Memory B cell (primary cell): ENCODE data around the gene CHD3.
A peak's percentile ranks its signal among the peaks of the same experiment; 100 is the strongest.

Experiments
- ATAC-seq: fragments of 150-1000 bp; cut with Tn5 transposase; 2 replicates; pipeline ENCODE4 v1.10.0; 2021; ENCODE audit warnings: low read depth, mild to moderate bottlenecking, moderate library complexity
- DNase-seq, 2 donors: peaks; one replicate each; pipeline ENCODE4 v3.0.0; 2022; ENCODE audit warnings: low spot score in 2 of 2
- H3K27ac Mint-ChIP-seq: one replicate; pipeline ENCODE4 v1.8.0; 2022; ENCODE audit warnings: mild to moderate bottlenecking, moderate library complexity, mixed read lengths
- H3K27me3 Mint-ChIP-seq: one replicate; pipeline ENCODE4 v1.8.0; 2022; ENCODE audit warnings: mixed read lengths
- H3K36me3 Mint-ChIP-seq: one replicate; pipeline ENCODE4 v1.8.0; 2022; ENCODE audit warnings: mild to moderate bottlenecking, mixed read lengths
- H3K4me1 Mint-ChIP-seq: one replicate; pipeline ENCODE4 v1.8.0; 2022; ENCODE audit warnings: mixed read lengths
- H3K4me3 Mint-ChIP-seq: one replicate; pipeline ENCODE4 v1.8.0; 2022; ENCODE audit warnings: mild to moderate bottlenecking, moderate library complexity, mixed read lengths
- H3K9me3 Mint-ChIP-seq: one replicate; pipeline ENCODE4 v1.8.0; 2022; ENCODE audit warnings: mixed read lengths

CHD3 gene

GRCh38 chr17:7912927-7913524, 24.4 kb downstream of the CHD3 start:
- H3K9me3 Mint-ChIP-seq, result no peaks in the 10 kb centered on the region
- no peak overlapping the region for H3K4me3 Mint-ChIP-seq
- H3K27me3 Mint-ChIP-seq, result no peaks in the 10 kb centered on the region
- H3K4me1 Mint-ChIP-seq, result peaks cover 17% of the 10 kb centered on the region
- peaks cover 15% of the 10 kb centered on the region for H3K36me3 Mint-ChIP-seq
- H3K27ac Mint-ChIP-seq, result no peak overlapping the region
- DNase-seq (peak; percentile 33 to 53), ATAC-seq (peak; percentile 42)

GRCh38 chr17:7915179-7915610, 26.6 kb downstream of the CHD3 start:
- Mint-ChIP-seq H3K4me1 (peaks cover 17% of the 10 kb centered on the region), H3K27me3 (no peaks in the 10 kb centered on the region), H3K4me3 (peak overlapping the region; percentile 99), H3K9me3 (no peaks in the 10 kb centered on the region), H3K36me3 (peaks cover 2% of the 10 kb centered on the region), H3K27ac (peak overlapping the region; percentile 92)
- no peak for DNase-seq
- no peak for ATAC-seq

GRCh38 chr17:7915611-7916384, 27.2 kb downstream of the CHD3 start, which contains the start of gene RNF227:
Gene RNF227, minus strand, starts transcription at chr17:7916289. Its CDS starts 94 bp downstream, at chr17:7916195.
- H3K9me3 Mint-ChIP-seq, result no peaks in the 10 kb centered on the region
- H3K36me3 Mint-ChIP-seq, result no peaks in the 10 kb centered on the region
- H3K4me3 Mint-ChIP-seq, result peak within 1 kb of the TSS; percentile 99
- peak; percentile 74 to 80 for DNase-seq
- peak; percentile 84 for ATAC-seq
- peaks cover 17% of the 10 kb centered on the region for H3K4me1 Mint-ChIP-seq
- peak within 1 kb of the TSS; percentile 92 for H3K27ac Mint-ChIP-seq
- H3K27me3 Mint-ChIP-seq, result no peaks in the 10 kb centered on the region

- DNase-seq (peak in 1 of 2 donors; percentile 19), ATAC-seq (no peak)
- H3K4me1 Mint-ChIP-seq, result peaks cover 17% of the 10 kb centered on the region
- H3K36me3 Mint-ChIP-seq, result no peaks in the 10 kb centered on the region
- peak overlapping the region; percentile 84 for H3K27ac Mint-ChIP-seq
- no peaks in the 10 kb centered on the region for H3K9me3 Mint-ChIP-seq
- peak overlapping the region; percentile 99 for H3K4me3 Mint-ChIP-seq
- H3K27me3 Mint-ChIP-seq, result no peaks in the 10 kb centered on the region
Observed at GRCh38 chr17:7916385-7916682, 27.7 kb downstream of the CHD3 start.

GRCh38 chr17:7916808-7917207, 28.2 kb downstream of the CHD3 start:
- no peaks in the 10 kb centered on the region for H3K9me3 Mint-ChIP-seq
- H3K27me3 Mint-ChIP-seq, result no peaks in the 10 kb centered on the region
- peak overlapping the region; percentile 99 for H3K4me3 Mint-ChIP-seq
- no peak for ATAC-seq
- DNase-seq, result no peak
- H3K36me3 Mint-ChIP-seq, result no peaks in the 10 kb centered on the region
- peak overlapping the region; percentile 84 for H3K27ac Mint-ChIP-seq
- H3K4me1 Mint-ChIP-seq, result peaks cover 17% of the 10 kb centered on the region

- Mint-ChIP-seq H3K36me3 (no peaks in the 10 kb centered on the region), H3K4me1 (peaks cover 5% of the 10 kb centered on the region), H3K27ac (peak overlapping the region; percentile 76), H3K4me3 (peak overlapping the region; percentile 80), H3K9me3 (no peaks in the 10 kb centered on the region), H3K27me3 (no peaks in the 10 kb centered on the region)
- no peak for DNase-seq
- peak; percentile 26 for ATAC-seq
Observed at GRCh38 chr17:7922269-7922844, 33.8 kb downstream of the CHD3 start.

- peak; percentile 59 to 65 for DNase-seq
- peaks cover 5% of the 10 kb centered on the region for H3K4me1 Mint-ChIP-seq
- peak overlapping the region; percentile 76 for H3K27ac Mint-ChIP-seq
- peak; percentile 97 for ATAC-seq
- no peaks in the 10 kb centered on the region for H3K27me3 Mint-ChIP-seq
- no peaks in the 10 kb centered on the region for H3K9me3 Mint-ChIP-seq
- peaks cover 2% of the 10 kb centered on the region for H3K36me3 Mint-ChIP-seq
- peak overlapping the region; percentile 80 for H3K4me3 Mint-ChIP-seq
Observed at GRCh38 chr17:7922845-7923628, 34.4 kb downstream of the CHD3 start.

- Mint-ChIP-seq H3K9me3 (no peaks in the 10 kb centered on the region), H3K36me3 (peaks cover 4% of the 10 kb centered on the region), H3K4me1 (peaks cover 9% of the 10 kb centered on the region), H3K4me3 (no peak overlapping the region), H3K27ac (no peak overlapping the region), H3K27me3 (no peaks in the 10 kb centered on the region)
- no peak for ATAC-seq
- DNase-seq, result no peak
Observed at GRCh38 chr17:7927596-7927995, 39.0 kb downstream of the CHD3 start.

- Mint-ChIP-seq H3K27ac (peak within 1 kb of the TSS; percentile 64), H3K36me3 (peaks cover 4% of the 10 kb centered on the region), H3K27me3 (no peaks in the 10 kb centered on the region), H3K9me3 (no peaks in the 10 kb centered on the region), H3K4me3 (peak within 1 kb of the TSS; percentile 92), H3K4me1 (peaks cover 18% of the 10 kb centered on the region)
- ATAC-seq (peak; percentile 10), DNase-seq (peak in 1 of 2 donors; percentile 44)
Observed at GRCh38 chr17:7929158-7930023, 40.8 kb downstream of the CHD3 start, which contains the start of gene KCNAB3. Gene KCNAB3, minus strand, starts transcription at chr17:7929856. Its CDS starts 421 bp downstream, at chr17:7929435.

GRCh38 chr17:7930841-7931631, 42.4 kb downstream of the CHD3 start:
- Mint-ChIP-seq H3K4me3 (peak overlapping the region; percentile 92), H3K27ac (peak overlapping the region; percentile 92), H3K9me3 (no peaks in the 10 kb centered on the region), H3K4me1 (peaks cover 20% of the 10 kb centered on the region), H3K36me3 (peaks cover 6% of the 10 kb centered on the region), H3K27me3 (no peaks in the 10 kb centered on the region)
- ATAC-seq (no peak), DNase-seq (no peak)

GRCh38 chr17:7931709-7932482, 43.3 kb downstream of the CHD3 start, which contains the start of the genes CNTROB and TRAPPC1:
Gene CNTROB, plus strand, starts transcription at chr17:7932206. Its CDS starts 874 bp downstream, at chr17:7933080.
Gene TRAPPC1, minus strand, starts transcription at chr17:7931946. Its CDS starts 117 bp downstream, at chr17:7931829.
- peak within 1 kb of the TSS; percentile 92 for H3K27ac Mint-ChIP-seq
- peak within 1 kb of the TSS; percentile 92 for H3K4me3 Mint-ChIP-seq
- peaks cover 20% of the 10 kb centered on the region for H3K4me1 Mint-ChIP-seq
- H3K36me3 Mint-ChIP-seq, result peaks cover 8% of the 10 kb centered on the region
- no peaks in the 10 kb centered on the region for H3K27me3 Mint-ChIP-seq
- no peaks in the 10 kb centered on the region for H3K9me3 Mint-ChIP-seq
- ATAC-seq (peak; percentile 95), DNase-seq (peak; percentile 97 to 99)

GRCh38 chr17:7932483-7932891, 43.9 kb downstream of the CHD3 start:
- H3K4me3 Mint-ChIP-seq, result peak overlapping the region; percentile 92
- peaks cover 10% of the 10 kb centered on the region for H3K36me3 Mint-ChIP-seq
- H3K27me3 Mint-ChIP-seq, result no peaks in the 10 kb centered on the region
- peaks cover 20% of the 10 kb centered on the region for H3K4me1 Mint-ChIP-seq
- peak; percentile 10 for ATAC-seq
- DNase-seq, result peak in 1 of 2 donors; percentile 32
- H3K27ac Mint-ChIP-seq, result peak overlapping the region; percentile 92
- no peaks in the 10 kb centered on the region for H3K9me3 Mint-ChIP-seq
